HepG2 (cell line): Measurements from ENCODE around the gene STRADA. TPM values are rescaled to one million over a fixed set of nuclear protein-coding genes. Genes with fewer than 3 reads are reported as not detected.

Experiments
- ARID4A ChIP-seq: sonication (generic); formaldehyde crosslinking; IDR thresholded peaks from 2 replicates; pipeline ENCODE4 v1.5.0; 2020; ENCODE audit warnings: mild to moderate bottlenecking, missing genetic modification reagents, borderline replicate concordance
- ATAD3A ChIP-seq: sonication (generic); formaldehyde crosslinking; IDR thresholded peaks from 2 replicates; pipeline ENCODE4 v1.4.0; 2020; ENCODE audit warnings: missing genetic modification reagents
- MZF1 ChIP-seq: sonication (generic); formaldehyde crosslinking; IDR thresholded peaks from 2 replicates; pipeline ENCODE4 v1.8.1; 2023; ENCODE audit warnings: mild to moderate bottlenecking, missing genetic modification reagents, borderline replicate concordance
- NONO ChIP-seq, 2 experiments: fragments of 450-650 bp in 1 of 2; sonication (generic) in 1 of 2; formaldehyde crosslinking in 1 of 2; IDR thresholded peaks in 1 of 2; conservative IDR thresholded peaks in 1 of 2; 2 replicates each; pipeline versions ENCODE4 v1.6.1 to v1.8.0; 2017 to 2022; ENCODE audit warnings: mild to moderate bottlenecking in 1 of 2, missing genetic modification reagents in 1 of 2, moderate library complexity in 1 of 2
- RAD21 ChIP-seq: fragments of 450-650 bp; formaldehyde crosslinking; IDR thresholded peaks from 2 replicates; pipeline ENCODE4 v1.5.0; 2020; ENCODE audit warnings: mild to moderate bottlenecking
- RBM39 ChIP-seq: fragments of 200-400 bp; formaldehyde crosslinking; IDR thresholded peaks from one replicate; pipeline ENCODE4 v1.6.1; 2018; ENCODE audit warnings: antibody characterized with exemption, mild to moderate bottlenecking, low read depth, low read length; ENCODE audit not compliant: poor library complexity, severe bottlenecking
- SMAD9 ChIP-seq: sonication (generic); formaldehyde crosslinking; IDR thresholded peaks from 2 replicates; pipeline ENCODE4 v1.5.1; 2020; ENCODE audit warnings: mild to moderate bottlenecking, missing genetic modification reagents
- XBP1 ChIP-seq: sonication (generic); formaldehyde crosslinking; IDR thresholded peaks from 2 replicates; pipeline ENCODE4 v1.5.0; 2020; ENCODE audit warnings: missing genetic modification reagents
- ZNF20 ChIP-seq: sonication (generic); formaldehyde crosslinking; IDR thresholded peaks from 2 replicates; pipeline ENCODE4 v1.4.0; 2020; ENCODE audit warnings: mild to moderate bottlenecking, moderate library complexity, missing genetic modification reagents
- ZNF225 ChIP-seq: sonication (generic); formaldehyde crosslinking; IDR thresholded peaks from 2 replicates; pipeline ENCODE4 v1.4.0; 2020; ENCODE audit warnings: mild to moderate bottlenecking, missing genetic modification reagents
- ZNF382 ChIP-seq: sonication (generic); formaldehyde crosslinking; IDR thresholded peaks from 2 replicates; pipeline ENCODE4 v1.5.0; 2020; ENCODE audit warnings: missing genetic modification reagents, mild to moderate bottlenecking, borderline replicate concordance
- ZNF446 ChIP-seq: sonication (generic); formaldehyde crosslinking; IDR thresholded peaks from 2 replicates; pipeline ENCODE4 v1.5.0; 2020; ENCODE audit warnings: mild to moderate bottlenecking, missing genetic modification reagents
- ZNF644 ChIP-seq: IDR thresholded peaks from 2 replicates; pipeline ENCODE4 v1.6.1; 2016; ENCODE audit warnings: low read depth
- ZNF850 ChIP-seq: sonication (generic); formaldehyde crosslinking; conservative IDR thresholded peaks from 2 replicates; pipeline ENCODE4 v1.9.0; 2021; ENCODE audit warnings: mild to moderate bottlenecking, missing genetic modification reagents
- ZSCAN29 ChIP-seq: sonication (generic); formaldehyde crosslinking; conservative IDR thresholded peaks from 2 replicates; pipeline ENCODE4 v1.4.0; 2020; ENCODE audit warnings: mild to moderate bottlenecking, missing genetic modification reagents
- polyA plus RNA-seq, 8 experiments: library from polyadenylated mRNA; depleted of rRNA in 3 of 8; stranded (reverse) in 7 of 8; unstranded in 1 of 8; fragments of >200 nt; fragmentation: Illumina TruSeq in 4 of 8; extraction: Trizol in 4 of 8; gene quantifications; 2 replicates each; pipeline versions ENCODE4 v1.2.1 to v1.2.3, GENCODE V29; 2011 to 2016; ENCODE audit warnings: low read depth in 4 of 8, missing spikeins in 1 of 8, mixed read lengths in 1 of 8; ENCODE audit not compliant: insufficient read depth in 1 of 8
- total RNA-seq, 5 experiments: library from RNA; depleted of rRNA; stranded (reverse); fragments of >200 nt; fragmentation: Illumina TruSeq; extraction: Trizol; gene quantifications; 2 replicates each; pipeline ENCODE4 v1.2.3, GENCODE V29; 2016; ENCODE audit warnings: low read depth in 1 of 5
- TF ChIP-seq, protein P1 (sequence below): IDR thresholded peaks from 2 replicates; pipeline ENCODE4 v1.6.1; 2018; ENCODE audit warnings: missing genetic modification reagents
- TF ChIP-seq, protein P2 (sequence below): sonication (generic); formaldehyde crosslinking; conservative IDR thresholded peaks from 2 replicates; pipeline ENCODE4 v1.8.0; 2022; ENCODE audit warnings: mild to moderate bottlenecking, moderate library complexity, missing genetic modification reagents
- TF ChIP-seq, protein P3 (sequence below): sonication (generic); formaldehyde crosslinking; IDR thresholded peaks from 2 replicates; pipeline ENCODE4 v1.5.1; 2020; ENCODE audit warnings: missing genetic modification reagents, mild to moderate bottlenecking, borderline replicate concordance

STRADA gene
- total and polyA plus RNA-seq, 2 of the 13 experiments (the other 11 are each of a cell fraction or from before 2014, with no cell fraction given), result 17.6 to 17.9 TPM

- TF ChIP-seq, protein P1, sequence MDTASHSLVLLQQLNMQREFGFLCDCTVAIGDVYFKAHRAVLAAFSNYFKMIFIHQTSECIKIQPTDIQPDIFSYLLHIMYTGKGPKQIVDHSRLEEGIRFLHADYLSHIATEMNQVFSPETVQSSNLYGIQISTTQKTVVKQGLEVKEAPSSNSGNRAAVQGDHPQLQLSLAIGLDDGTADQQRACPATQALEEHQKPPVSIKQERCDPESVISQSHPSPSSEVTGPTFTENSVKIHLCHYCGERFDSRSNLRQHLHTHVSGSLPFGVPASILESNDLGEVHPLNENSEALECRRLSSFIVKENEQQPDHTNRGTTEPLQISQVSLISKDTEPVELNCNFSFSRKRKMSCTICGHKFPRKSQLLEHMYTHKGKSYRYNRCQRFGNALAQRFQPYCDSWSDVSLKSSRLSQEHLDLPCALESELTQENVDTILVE (CRISPR knock-in tag), result no peak
- TF ChIP-seq NONO (IDR thresholded peaks at IDR 0.05), result no peak
- no peak; the same call in 1 of the 2 replicates for TF ChIP-seq NONO (CRISPR knock-in tag; conservative IDR thresholded peaks at IDR 0.05)
- TF ChIP-seq ARID4A (CRISPR knock-in tag), result peak; percentile 38
- TF ChIP-seq ZNF382, result no peak
- 0 out of 2 replicates have a peak, but pooled peaks have one; percentile 74 for TF ChIP-seq ZNF20 (CRISPR knock-in tag)
- 0 out of 2 replicates have a peak, but pooled peaks have one; percentile 78 for TF ChIP-seq SMAD9 (CRISPR knock-in tag)
- no peak for TF ChIP-seq MZF1
- TF ChIP-seq ZNF446 (CRISPR knock-in tag), result peak; percentile 80
- peak; percentile 55 for TF ChIP-seq ZSCAN29 (CRISPR knock-in tag)
- TF ChIP-seq ATAD3A (CRISPR knock-in tag), result 0 out of 2 replicates have a peak, but pooled peaks have one; percentile 61
- TF ChIP-seq RAD21, result no peak
- no peak for TF ChIP-seq RBM39
- TF ChIP-seq, protein P2, sequence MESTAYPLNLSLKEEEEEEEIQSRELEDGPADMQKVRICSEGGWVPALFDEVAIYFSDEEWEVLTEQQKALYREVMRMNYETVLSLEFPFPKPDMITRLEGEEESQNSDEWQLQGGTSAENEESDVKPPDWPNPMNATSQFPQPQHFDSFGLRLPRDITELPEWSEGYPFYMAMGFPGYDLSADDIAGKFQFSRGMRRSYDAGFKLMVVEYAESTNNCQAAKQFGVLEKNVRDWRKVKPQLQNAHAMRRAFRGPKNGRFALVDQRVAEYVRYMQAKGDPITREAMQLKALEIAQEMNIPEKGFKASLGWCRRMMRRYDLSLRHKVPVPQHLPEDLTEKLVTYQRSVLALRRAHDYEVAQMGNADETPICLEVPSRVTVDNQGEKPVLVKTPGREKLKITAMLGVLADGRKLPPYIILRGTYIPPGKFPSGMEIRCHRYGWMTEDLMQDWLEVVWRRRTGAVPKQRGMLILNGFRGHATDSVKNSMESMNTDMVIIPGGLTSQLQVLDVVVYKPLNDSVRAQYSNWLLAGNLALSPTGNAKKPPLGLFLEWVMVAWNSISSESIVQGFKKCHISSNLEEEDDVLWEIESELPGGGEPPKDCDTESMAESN (CRISPR knock-in tag), result peak; percentile 35; the same call in 1 of the 2 replicates
- TF ChIP-seq ZNF850 (CRISPR knock-in tag), result no peak
- TF ChIP-seq ZNF225 (CRISPR knock-in tag), result no peak; the same call in 1 of the 2 replicates
- TF ChIP-seq, protein P3, sequence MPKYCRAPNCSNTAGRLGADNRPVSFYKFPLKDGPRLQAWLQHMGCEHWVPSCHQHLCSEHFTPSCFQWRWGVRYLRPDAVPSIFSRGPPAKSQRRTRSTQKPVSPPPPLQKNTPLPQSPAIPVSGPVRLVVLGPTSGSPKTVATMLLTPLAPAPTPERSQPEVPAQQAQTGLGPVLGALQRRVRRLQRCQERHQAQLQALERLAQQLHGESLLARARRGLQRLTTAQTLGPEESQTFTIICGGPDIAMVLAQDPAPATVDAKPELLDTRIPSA (CRISPR knock-in tag), result peak; percentile 97
- TF ChIP-seq XBP1 (CRISPR knock-in tag), result 0 out of 2 replicates have a peak, but pooled peaks have one; percentile 19
- TF ChIP-seq ZNF644 (CRISPR knock-in tag), result no peak
Observed at GRCh38 chr17:63774141-63774968, 32.8 kb upstream of the STRADA start, which contains the start of gene DDX42 (continued).
